Measurements from ENCODE around the gene RNF11.

- TF ChIP-seq SP1 (IDR thresholded peaks at IDR 0.05) (no peak), FOXA1 (IDR thresholded peaks at IDR 0.05) (no peak), NFRKB (IDR thresholded peaks at IDR 0.05) (no peak), ELF4 (IDR thresholded peaks at IDR 0.05) (no peak), LEF1 (IDR thresholded peaks at IDR 0.05; ENCODE audit: borderline replicate concordance) (no peak), FOXM1 (IDR thresholded peaks at IDR 0.05; ENCODE audit: borderline replicate concordance) (no peak), CTBP1 (IDR thresholded peaks at IDR 0.05; ENCODE audit: borderline replicate concordance) (no peak)
These were observed 80.7 kb downstream of the RNF11 start for GRCh38 chr1:51316846-51317120.
